Measurements from ENCODE around the gene GABPB2. TPM values are rescaled to one million over a fixed set of nuclear protein-coding genes. Genes with fewer than 3 reads are reported as not detected.

GABPB2 gene
- total and polyA plus RNA-seq, 2 donors, result 8.5 to 18.9 TPM

DNA sequence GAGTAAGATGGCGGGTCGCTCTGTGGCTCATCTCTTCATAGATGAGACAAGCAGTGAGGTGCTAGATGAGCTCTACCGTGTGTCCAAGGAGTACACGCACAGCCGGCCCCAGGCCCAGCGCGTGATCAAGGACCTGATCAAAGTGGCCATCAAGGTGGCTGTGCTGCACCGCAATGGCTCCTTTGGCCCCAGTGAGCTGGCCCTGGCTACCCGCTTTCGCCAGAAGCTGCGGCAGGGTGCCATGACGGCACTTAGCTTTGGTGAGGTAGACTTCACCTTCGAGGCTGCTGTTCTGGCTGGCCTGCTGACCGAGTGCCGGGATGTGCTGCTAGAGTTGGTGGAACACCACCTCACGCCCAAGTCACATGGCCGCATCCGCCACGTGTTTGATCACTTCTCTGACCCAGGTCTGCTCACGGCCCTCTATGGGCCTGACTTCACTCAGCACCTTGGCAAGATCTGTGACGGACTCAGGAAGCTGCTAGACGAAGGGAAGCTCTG is 88.2 kb downstream of the GABPB2 start:
- Histone ChIP-seq H3K4me3 (ENCODE audit: low read length in 2 of 2) (peak overlapping the region in 1 of 2 donors; percentile 19), H3K4me1 (ENCODE audit: control insufficient read depth in 2 of 2, insufficient read depth in 2 of 2, low read length in 2 of 2) (peaks cover 19 to 46% of the 10 kb centered on the region in 2 donors), H3K36me3 (ENCODE audit: control insufficient read depth in 2 of 2, insufficient read depth in 2 of 2, low read length in 1 of 2) (peaks cover 21 to 38% of the 10 kb centered on the region in 2 donors), H3K9me3 (ENCODE audit: control insufficient read depth in 2 of 2, insufficient read depth in 1 of 2, low read length in 1 of 2) (no peaks in the 10 kb centered on the region), H3K27me3 (ENCODE audit: control insufficient read depth in 2 of 2, insufficient read depth in 1 of 2, low read length in 1 of 2) (no peaks in the 10 kb centered on the region), H3K27ac (ENCODE audit: low read depth in 1 of 2, low read length in 1 of 2) (peak overlapping the region; percentile 58 to 78)
- DNase-seq (ENCODE audit: low read depth in 6 of 9, low spot score in 9 of 9), result no peak
- WGBS, result 95% methylated on average over 22 of the region's 22 CpGs

DNA sequence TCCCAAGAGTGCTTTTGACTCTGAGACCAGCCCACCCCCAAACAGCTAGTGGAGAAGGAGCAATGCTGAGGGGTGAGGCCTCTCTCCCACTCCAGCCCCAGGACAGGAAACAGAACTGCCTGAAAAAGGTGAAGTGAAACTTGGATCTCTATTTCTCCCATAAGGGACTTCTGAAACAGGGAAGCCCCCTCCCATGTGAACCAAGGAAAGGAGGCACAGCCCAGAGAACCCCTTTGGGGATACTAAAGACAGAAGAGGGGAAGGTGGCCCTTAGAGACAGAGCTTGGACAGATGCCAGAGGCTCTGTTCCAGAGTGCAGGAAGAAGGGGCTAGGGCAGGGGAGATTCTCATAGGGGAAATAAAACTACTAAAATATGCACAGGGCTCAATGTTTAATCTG is 88.8 kb downstream of the GABPB2 start:
- Histone ChIP-seq H3K27ac (ENCODE audit: low read depth in 1 of 2, low read length in 1 of 2) (peak overlapping the region; percentile 15 to 78), H3K36me3 (ENCODE audit: control insufficient read depth in 2 of 2, insufficient read depth in 2 of 2, low read length in 1 of 2) (peaks cover 21 to 44% of the 10 kb centered on the region in 2 donors), H3K4me3 (ENCODE audit: low read length in 2 of 2) (no peak overlapping the region), H3K4me1 (ENCODE audit: control insufficient read depth in 2 of 2, insufficient read depth in 2 of 2, low read length in 2 of 2) (peaks cover 19 to 50% of the 10 kb centered on the region in 2 donors), H3K9me3 (ENCODE audit: control insufficient read depth in 2 of 2, insufficient read depth in 1 of 2, low read length in 1 of 2) (no peaks in the 10 kb centered on the region), H3K27me3 (ENCODE audit: control insufficient read depth in 2 of 2, insufficient read depth in 1 of 2, low read length in 1 of 2) (no peaks in the 10 kb centered on the region)
- DNase-seq (ENCODE audit: low read depth in 6 of 9, low spot score in 9 of 9), result no peak

DNA sequence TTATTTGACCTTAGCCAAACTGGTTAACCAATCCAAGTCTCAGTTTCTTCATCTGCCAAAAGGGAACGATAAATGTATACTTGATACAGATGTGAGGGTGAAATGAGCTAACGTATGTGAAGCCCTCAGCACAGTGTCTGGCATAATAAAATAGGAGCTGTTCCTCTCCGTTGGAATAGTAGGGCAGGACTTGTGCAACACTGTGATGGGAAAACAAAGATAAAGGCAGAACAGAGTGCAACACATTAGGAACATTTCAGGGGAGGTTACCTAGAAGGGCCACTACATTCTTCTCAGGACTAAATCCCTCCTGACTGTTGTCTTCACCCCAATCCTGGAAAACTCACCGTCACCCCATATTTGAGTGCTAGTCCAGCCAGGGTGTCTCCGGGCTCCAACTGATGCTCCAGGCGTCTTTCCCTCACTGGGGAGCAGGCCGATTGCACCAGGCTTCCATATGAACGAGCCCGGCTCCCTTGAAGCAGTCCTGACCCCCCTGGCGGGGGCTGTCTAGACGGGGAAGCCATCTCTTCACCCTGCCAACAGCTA is 94.2 kb downstream of the GABPB2 start:
- Histone ChIP-seq H3K4me1 (ENCODE audit: control insufficient read depth in 2 of 2, insufficient read depth in 2 of 2, low read length in 2 of 2) (peaks cover 17 to 31% of the 10 kb centered on the region in 2 donors), H3K36me3 (ENCODE audit: control insufficient read depth in 2 of 2, insufficient read depth in 2 of 2, low read length in 1 of 2) (peaks cover 31 to 44% of the 10 kb centered on the region in 2 donors)

DNA sequence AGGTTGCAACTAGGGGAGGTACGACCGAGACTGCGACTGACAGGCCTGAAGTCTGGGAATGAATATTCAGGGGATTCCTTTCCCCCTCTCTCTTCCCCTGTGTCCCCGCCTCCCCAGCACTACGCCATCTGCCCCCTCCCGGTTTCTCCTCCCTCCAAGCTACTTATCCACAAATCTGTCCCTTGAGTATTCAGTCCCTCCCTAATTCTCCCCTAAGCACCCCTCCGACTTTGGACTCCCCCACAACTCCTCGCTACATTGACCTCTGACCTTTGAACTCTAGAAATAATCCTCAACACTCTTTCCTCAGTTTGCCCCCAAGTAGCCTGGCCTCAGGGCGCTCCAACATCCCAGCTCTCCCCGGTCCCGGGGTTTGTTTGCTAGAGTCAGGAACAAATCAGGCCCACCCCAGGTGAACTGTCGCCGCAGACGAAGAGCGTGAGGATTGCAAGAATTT is 94.7 kb downstream of the GABPB2 start:
- peaks cover 35 to 44% of the 10 kb centered on the region in 2 donors for H3K36me3 ChIP-seq (ENCODE audit: control insufficient read depth in 2 of 2, insufficient read depth in 2 of 2, low read length in 1 of 2)
- H3K27ac ChIP-seq (ENCODE audit: low read depth in 1 of 2, low read length in 1 of 2), result peak overlapping the region; percentile 6 to 81
- peaks cover 0 to 7% of the 10 kb centered on the region in 2 donors for H3K9me3 ChIP-seq (ENCODE audit: control insufficient read depth in 2 of 2, insufficient read depth in 1 of 2, low read length in 1 of 2)
- WGBS, result 40% methylated on average over 15 of the region's 15 CpGs
- no peaks in the 10 kb centered on the region for H3K27me3 ChIP-seq (ENCODE audit: control insufficient read depth in 2 of 2, insufficient read depth in 1 of 2, low read length in 1 of 2)
- peaks cover 14 to 27% of the 10 kb centered on the region in 2 donors for H3K4me1 ChIP-seq (ENCODE audit: control insufficient read depth in 2 of 2, insufficient read depth in 2 of 2, low read length in 2 of 2)
- no peak for DNase-seq (ENCODE audit: low read depth in 6 of 9, low spot score in 9 of 9)
- peak overlapping the region; percentile 64 to 94 for H3K4me3 ChIP-seq (ENCODE audit: low read length in 2 of 2)

More for the DNA sequence above, 94.2 kb downstream of the GABPB2 start:
- no peaks in the 10 kb centered on the region for H3K27me3 ChIP-seq (ENCODE audit: control insufficient read depth in 2 of 2, insufficient read depth in 1 of 2, low read length in 1 of 2)
- WGBS, result 81% methylated on average over 11 of the region's 11 CpGs
- peak overlapping the region; percentile 64 to 94 for H3K4me3 ChIP-seq (ENCODE audit: low read length in 2 of 2)
- no peak for DNase-seq (ENCODE audit: low read depth in 6 of 9, low spot score in 9 of 9)
- peak overlapping the region in 1 of 2 donors; percentile 81 for H3K27ac ChIP-seq (ENCODE audit: low read depth in 1 of 2, low read length in 1 of 2)
- H3K9me3 ChIP-seq (ENCODE audit: control insufficient read depth in 2 of 2, insufficient read depth in 1 of 2, low read length in 1 of 2), result peaks cover 0 to 7% of the 10 kb centered on the region in 2 donors

DNA sequence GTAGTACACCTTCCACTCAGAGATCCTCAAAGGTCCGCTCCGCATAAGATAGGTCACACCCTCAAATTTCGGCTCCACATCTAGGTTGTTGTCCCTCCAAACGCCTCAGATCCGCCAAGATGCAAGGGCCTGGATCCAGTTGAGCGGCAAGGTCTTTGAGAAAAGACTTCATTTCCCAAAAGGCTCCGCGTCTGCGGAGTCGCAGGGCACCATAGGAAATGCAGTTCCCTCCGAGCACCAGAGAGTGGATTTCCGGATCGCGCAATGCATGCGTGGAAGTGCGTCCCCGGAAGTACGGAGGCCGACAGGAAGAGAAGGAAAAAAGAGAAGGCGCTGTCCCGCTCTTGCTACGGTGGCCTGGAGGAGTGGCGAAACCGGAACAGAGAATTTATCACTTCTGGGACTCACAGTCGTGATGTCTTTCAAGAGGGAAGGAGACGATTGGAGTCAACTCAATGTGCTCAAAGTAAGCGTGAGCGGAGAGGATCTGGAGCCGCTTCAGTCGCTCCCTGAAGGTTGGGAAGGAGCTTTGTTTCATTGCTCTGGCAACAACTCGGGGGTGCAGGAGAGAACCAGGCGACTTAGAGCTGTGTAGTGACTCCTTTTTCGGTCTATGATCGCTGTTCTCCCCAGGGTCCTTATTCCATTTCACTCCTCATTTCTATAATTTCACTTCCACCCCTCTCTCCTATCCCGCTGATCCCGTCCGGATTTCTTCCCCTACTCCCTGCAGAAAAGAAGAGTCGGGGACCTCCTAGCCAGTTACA is 95.4 kb downstream of the GABPB2 start, which contains the start of the genes LYSMD1 and SCNM1:
TSS of gene LYSMD1 (minus strand) at position 165 of the 767 bp plus-strand sequence. CDS start 644 bp downstream, outside the sequence.
TSS of gene SCNM1 (plus strand) at position 407 of the 767 bp plus-strand sequence. CDS start at position 416, 9 bp downstream.
- Histone ChIP-seq H3K4me1 (ENCODE audit: control insufficient read depth in 2 of 2, insufficient read depth in 2 of 2, low read length in 2 of 2) (peaks cover 14 to 27% of the 10 kb centered on the region in 2 donors), H3K36me3 (ENCODE audit: control insufficient read depth in 2 of 2, insufficient read depth in 2 of 2, low read length in 1 of 2) (peaks cover 36 to 44% of the 10 kb centered on the region in 2 donors), H3K4me3 (ENCODE audit: low read length in 2 of 2) (peak within 1 kb of the TSS; percentile 64 to 94), H3K9me3 (ENCODE audit: control insufficient read depth in 2 of 2, insufficient read depth in 1 of 2, low read length in 1 of 2) (peaks cover 0 to 7% of the 10 kb centered on the region in 2 donors), H3K27ac (ENCODE audit: low read depth in 1 of 2, low read length in 1 of 2) (peak within 1 kb of the TSS; percentile 81 to 85), H3K27me3 (ENCODE audit: control insufficient read depth in 2 of 2, insufficient read depth in 1 of 2, low read length in 1 of 2) (no peaks in the 10 kb centered on the region)
- WGBS, result under 1% methylated on average over 38 of the region's 38 CpGs
- peak; percentile 96 to 100 (median 98) for DNase-seq (ENCODE audit: low read depth in 6 of 9, low spot score in 9 of 9)

DNA sequence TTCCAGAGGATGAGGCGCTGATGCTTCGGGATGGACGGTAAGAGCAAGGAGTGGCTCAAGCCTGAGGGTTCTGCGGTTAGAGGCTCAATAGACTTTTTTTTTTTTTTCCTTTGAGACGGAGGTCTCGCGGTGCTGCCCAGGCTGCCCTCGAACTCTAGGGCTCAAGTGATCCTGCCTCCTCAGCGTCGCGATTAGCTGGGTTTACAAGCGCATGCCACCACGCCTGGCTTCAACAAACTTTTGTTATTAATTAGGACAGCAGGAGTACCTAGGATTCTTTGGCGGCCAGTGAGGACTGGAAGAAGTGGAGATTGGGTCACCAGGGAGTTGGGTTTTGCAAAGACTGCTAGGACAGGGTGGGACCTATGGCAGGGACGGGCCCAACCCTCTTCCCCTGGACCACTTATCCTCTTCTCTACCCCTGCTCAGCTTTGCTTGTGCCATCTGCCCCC is 96.0 kb downstream of the GABPB2 start:
- Histone ChIP-seq H3K4me1 (ENCODE audit: control insufficient read depth in 2 of 2, insufficient read depth in 2 of 2, low read length in 2 of 2) (peaks cover 14 to 27% of the 10 kb centered on the region in 2 donors), H3K9me3 (ENCODE audit: control insufficient read depth in 2 of 2, insufficient read depth in 1 of 2, low read length in 1 of 2) (peaks cover 0 to 7% of the 10 kb centered on the region in 2 donors), H3K36me3 (ENCODE audit: control insufficient read depth in 2 of 2, insufficient read depth in 2 of 2, low read length in 1 of 2) (peaks cover 37 to 45% of the 10 kb centered on the region in 2 donors), H3K27me3 (ENCODE audit: control insufficient read depth in 2 of 2, insufficient read depth in 1 of 2, low read length in 1 of 2) (no peaks in the 10 kb centered on the region), H3K4me3 (ENCODE audit: low read length in 2 of 2) (peak overlapping the region; percentile 64 to 94), H3K27ac (ENCODE audit: low read depth in 1 of 2, low read length in 1 of 2) (peak overlapping the region; percentile 77 to 85)
- DNase-seq (ENCODE audit: low read depth in 6 of 9, low spot score in 9 of 9), result no peak
- 7% methylated on average over 15 of the region's 15 CpGs for WGBS

DNA sequence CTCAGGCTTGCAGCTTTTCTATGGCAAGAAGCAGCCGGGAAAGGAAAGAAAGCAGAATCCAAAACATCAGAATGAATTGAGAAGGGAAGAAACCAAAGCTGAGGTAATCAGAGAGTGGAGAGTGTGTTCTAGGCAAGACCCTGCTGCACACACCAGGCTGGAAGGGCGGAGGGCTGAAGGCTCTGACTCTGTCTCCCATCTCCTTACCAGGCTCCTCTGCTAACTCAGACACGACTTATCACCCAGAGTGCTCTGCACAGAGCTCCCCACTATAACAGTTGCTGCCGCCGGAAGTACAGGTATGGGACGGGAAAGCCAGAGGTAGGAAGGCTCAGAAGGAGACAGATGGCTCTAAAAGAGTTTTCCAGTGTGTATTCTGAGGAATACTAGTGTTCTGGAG is 96.6 kb downstream of the GABPB2 start:
- WGBS, result 94% methylated on average over 6 of the region's 6 CpGs
- H3K27me3 ChIP-seq (ENCODE audit: control insufficient read depth in 2 of 2, insufficient read depth in 1 of 2, low read length in 1 of 2), result no peaks in the 10 kb centered on the region
- DNase-seq (ENCODE audit: low read depth in 6 of 9, low spot score in 9 of 9), result no peak
- H3K9me3 ChIP-seq (ENCODE audit: control insufficient read depth in 2 of 2, insufficient read depth in 1 of 2, low read length in 1 of 2), result peaks cover 0 to 7% of the 10 kb centered on the region in 2 donors
- peak overlapping the region in 1 of 2 donors; percentile 64 for H3K4me3 ChIP-seq (ENCODE audit: low read length in 2 of 2)
- H3K4me1 ChIP-seq (ENCODE audit: control insufficient read depth in 2 of 2, insufficient read depth in 2 of 2, low read length in 2 of 2), result peaks cover 14 to 27% of the 10 kb centered on the region in 2 donors
- no peak overlapping the region for H3K27ac ChIP-seq (ENCODE audit: low read depth in 1 of 2, low read length in 1 of 2)
- H3K36me3 ChIP-seq (ENCODE audit: control insufficient read depth in 2 of 2, insufficient read depth in 2 of 2, low read length in 1 of 2), result peaks cover 37 to 42% of the 10 kb centered on the region in 2 donors

DNA sequence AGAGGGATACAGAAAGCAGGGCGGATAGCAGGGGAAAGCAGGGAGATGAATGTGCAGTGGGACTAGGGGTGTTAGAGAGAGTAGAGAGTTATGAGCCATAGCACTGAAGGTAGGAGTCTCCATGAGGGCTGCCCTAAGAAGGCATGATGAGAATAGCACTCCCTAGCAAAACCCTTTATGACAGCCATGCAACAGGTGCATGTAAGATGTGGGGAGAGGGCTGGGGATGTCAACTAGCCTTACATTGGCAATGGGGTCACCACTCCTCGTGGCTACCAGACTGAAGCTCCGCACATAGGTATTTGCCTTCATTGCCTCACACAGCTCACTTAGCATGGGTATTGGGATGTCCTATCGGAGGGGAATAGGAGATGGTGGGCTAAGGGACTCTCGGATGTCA is 100.6 kb downstream of the GABPB2 start:
- Histone ChIP-seq H3K27ac (ENCODE audit: low read depth in 1 of 2, low read length in 1 of 2) (no peak overlapping the region), H3K27me3 (ENCODE audit: control insufficient read depth in 2 of 2, insufficient read depth in 1 of 2, low read length in 1 of 2) (no peaks in the 10 kb centered on the region), H3K4me1 (ENCODE audit: control insufficient read depth in 2 of 2, insufficient read depth in 2 of 2, low read length in 2 of 2) (peaks cover 9 to 10% of the 10 kb centered on the region in 2 donors), H3K36me3 (ENCODE audit: control insufficient read depth in 2 of 2, insufficient read depth in 2 of 2, low read length in 1 of 2) (peaks cover 59 to 60% of the 10 kb centered on the region in 2 donors), H3K4me3 (ENCODE audit: low read length in 2 of 2) (no peak overlapping the region), H3K9me3 (ENCODE audit: control insufficient read depth in 2 of 2, insufficient read depth in 1 of 2, low read length in 1 of 2) (no peaks in the 10 kb centered on the region)
- DNase-seq (ENCODE audit: low read depth in 6 of 9, low spot score in 9 of 9), result no peak
- 98% methylated on average over 5 of the region's 5 CpGs for WGBS

All from thymus (tissue), 11 donors.